Central memory CD8-positive, alpha-beta T cell (primary cell): ENCODE measurements around the gene RABEP2.

Experiments
- ATAC-seq: fragments of 150-1000 bp; cut with Tn5 transposase; replicated peaks from 2 replicates; pipeline ENCODE4 v1.10.0; 2022; ENCODE audit warnings: mild to moderate bottlenecking, moderate FRiP score, moderate number of reproducible peaks; ENCODE audit not compliant: poor library complexity, severe bottlenecking; ENCODE audit errors: extremely low read depth
- DNase-seq, 2 donors: peaks; one replicate each; pipeline ENCODE4 v3.0.0; 2021; ENCODE audit warnings: low spot score in 2 of 2
- H3K27ac Mint-ChIP-seq: one replicate; pipeline ENCODE4 v1.8.0; 2022; ENCODE audit warnings: low read depth, mild to moderate bottlenecking, moderate library complexity, mixed read lengths
- H3K27me3 Mint-ChIP-seq: one replicate; pipeline ENCODE4 v1.8.0; 2022; ENCODE audit warnings: mixed read lengths
- H3K36me3 Mint-ChIP-seq: one replicate; pipeline ENCODE4 v1.8.0; 2022; ENCODE audit warnings: mild to moderate bottlenecking, moderate library complexity, mixed read lengths; ENCODE audit not compliant: insufficient read depth
- H3K4me1 Mint-ChIP-seq: one replicate; pipeline ENCODE4 v1.8.0; 2022; ENCODE audit warnings: mixed read lengths
- H3K4me3 Mint-ChIP-seq: one replicate; pipeline ENCODE4 v1.8.0; 2022; ENCODE audit warnings: mild to moderate bottlenecking, moderate library complexity, mixed read lengths
- H3K9me3 Mint-ChIP-seq: one replicate; pipeline ENCODE4 v1.8.0; 2022; ENCODE audit warnings: mixed read lengths

The RABEP2 gene

DNA sequence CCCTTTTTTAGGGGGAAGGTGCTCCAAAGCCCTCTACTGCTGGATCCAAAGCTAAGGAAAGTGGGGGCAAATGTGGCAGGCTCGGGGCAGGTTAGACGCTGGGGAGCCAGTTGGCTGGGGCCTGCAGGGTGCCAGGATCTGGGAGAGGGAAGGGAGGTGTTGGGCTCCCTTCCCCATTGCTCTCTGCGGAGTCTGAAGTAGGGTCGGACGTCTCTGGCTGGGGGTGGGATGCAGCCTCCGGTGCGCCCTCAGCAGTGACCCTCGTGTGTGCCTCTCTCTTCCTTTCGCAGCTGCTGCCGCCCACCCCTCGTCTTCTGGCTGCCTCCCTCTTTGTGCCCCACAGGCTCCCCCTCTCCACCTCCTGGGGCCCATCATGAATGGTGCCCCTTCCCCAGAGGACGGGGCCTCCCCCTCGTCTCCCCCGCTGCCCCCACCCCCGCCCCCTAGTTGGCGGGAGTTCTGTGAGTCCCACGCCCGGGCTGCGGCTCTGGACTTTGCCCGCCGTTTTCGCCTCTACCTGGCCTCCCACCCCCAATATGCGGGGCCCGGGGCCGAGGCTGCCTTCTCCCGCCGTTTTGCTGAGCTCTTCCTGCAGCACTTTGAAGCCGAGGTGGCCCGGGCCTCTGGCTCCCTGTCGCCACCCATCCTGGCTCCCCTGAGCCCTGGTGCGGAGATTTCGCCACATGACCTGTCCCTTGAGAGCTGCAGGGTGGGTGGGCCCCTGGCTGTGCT, 59.1 kb downstream of the RABEP2 start:
- Mint-ChIP-seq H3K36me3 (peaks cover 42% of the 10 kb centered on the region), H3K9me3 (no peaks in the 10 kb centered on the region), H3K27me3 (no peaks in the 10 kb centered on the region), H3K4me3 (no peak overlapping the region), H3K27ac (peak overlapping the region; percentile 95), H3K4me1 (peaks cover 39% of the 10 kb centered on the region)
- DNase-seq (no peak), ATAC-seq (no peak)

DNA sequence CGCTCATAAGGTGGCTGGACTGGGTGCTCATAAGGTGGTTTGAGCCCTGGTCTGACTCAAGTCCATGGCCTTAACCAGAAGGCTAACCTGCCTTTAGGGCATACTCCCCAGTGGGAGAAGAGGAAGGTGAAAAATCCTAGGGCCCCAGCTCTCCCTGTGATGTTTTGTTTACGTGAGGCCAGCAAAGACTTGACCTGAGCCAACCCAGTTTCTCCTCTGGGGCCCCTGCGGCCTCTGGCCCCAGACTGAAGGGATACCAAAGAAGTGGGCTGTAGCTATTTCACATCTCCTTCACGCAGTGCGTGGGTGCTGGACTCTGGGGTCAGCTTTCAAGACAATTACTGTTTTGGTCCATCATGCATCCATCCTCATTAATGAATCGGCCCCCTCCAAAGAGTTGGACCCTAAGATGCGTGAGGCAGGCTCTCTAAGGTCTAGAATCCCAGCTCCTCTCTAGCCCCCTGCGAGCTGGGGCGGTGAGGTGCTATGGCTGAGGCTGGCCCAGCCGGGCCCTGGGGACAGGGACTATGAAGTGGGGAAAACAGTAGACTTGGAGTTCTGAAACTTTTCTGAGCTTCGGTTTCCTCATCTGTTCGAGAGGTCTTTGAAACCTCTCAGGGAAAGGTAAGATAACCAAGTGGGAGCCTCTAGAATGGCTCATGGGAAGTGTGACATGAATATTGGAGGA, 59.9 kb downstream of the RABEP2 start:
- Mint-ChIP-seq H3K36me3 (peaks cover 37% of the 10 kb centered on the region), H3K9me3 (no peaks in the 10 kb centered on the region)

GRCh38 chr16:28863929-28864793, 60.9 kb downstream of the RABEP2 start:
- Mint-ChIP-seq H3K4me1 (peaks cover 34% of the 10 kb centered on the region), H3K27ac (peak overlapping the region; percentile 95), H3K36me3 (peaks cover 27% of the 10 kb centered on the region), H3K9me3 (no peaks in the 10 kb centered on the region), H3K4me3 (peak overlapping the region; percentile 93), H3K27me3 (no peaks in the 10 kb centered on the region)
- DNase-seq (peak in 1 of 2 donors; percentile 25), ATAC-seq (no peak)

More for the DNA sequence above, 59.9 kb downstream of the RABEP2 start:
- Mint-ChIP-seq H3K4me1 (peaks cover 36% of the 10 kb centered on the region), H3K27me3 (no peaks in the 10 kb centered on the region), H3K4me3 (peak overlapping the region; percentile 93), H3K27ac (peak overlapping the region; percentile 95)
- DNase-seq (no peak), ATAC-seq (no peak)

DNA sequence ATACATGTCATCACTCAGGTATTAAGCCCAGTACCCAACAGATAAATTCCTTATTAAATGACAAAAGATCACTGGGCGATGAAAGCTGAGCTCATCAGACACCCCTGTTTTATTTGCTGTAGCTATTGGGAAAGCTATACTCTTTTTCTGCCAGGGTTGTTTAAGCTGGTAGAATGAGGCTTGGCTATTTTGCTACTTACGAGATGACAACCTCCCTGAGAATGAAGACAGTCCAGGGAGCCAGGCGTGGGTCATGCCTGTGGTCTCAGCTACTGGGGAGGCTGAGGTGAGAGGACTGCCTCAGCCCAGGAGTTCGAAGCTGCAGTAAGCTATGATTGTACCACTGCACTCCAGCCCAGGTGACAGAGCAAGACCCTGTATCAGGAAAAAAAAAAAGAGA, 65.7 kb downstream of the RABEP2 start:
- Mint-ChIP-seq H3K4me1 (peaks cover 15% of the 10 kb centered on the region), H3K4me3 (no peak overlapping the region), H3K9me3 (no peaks in the 10 kb centered on the region), H3K27ac (no peak overlapping the region), H3K27me3 (no peaks in the 10 kb centered on the region), H3K36me3 (peaks cover 13% of the 10 kb centered on the region)
- DNase-seq (no peak), ATAC-seq (no peak)

GRCh38 chr16:28858421-28858820, 66.6 kb downstream of the RABEP2 start:
- Mint-ChIP-seq H3K4me3 (no peak overlapping the region), H3K27me3 (no peaks in the 10 kb centered on the region), H3K9me3 (no peaks in the 10 kb centered on the region), H3K4me1 (peaks cover 6% of the 10 kb centered on the region), H3K27ac (no peak overlapping the region), H3K36me3 (peaks cover 8% of the 10 kb centered on the region)
- DNase-seq: no peak
- no peak for ATAC-seq
